ENCODE data around the gene OXCT2.

DNA sequence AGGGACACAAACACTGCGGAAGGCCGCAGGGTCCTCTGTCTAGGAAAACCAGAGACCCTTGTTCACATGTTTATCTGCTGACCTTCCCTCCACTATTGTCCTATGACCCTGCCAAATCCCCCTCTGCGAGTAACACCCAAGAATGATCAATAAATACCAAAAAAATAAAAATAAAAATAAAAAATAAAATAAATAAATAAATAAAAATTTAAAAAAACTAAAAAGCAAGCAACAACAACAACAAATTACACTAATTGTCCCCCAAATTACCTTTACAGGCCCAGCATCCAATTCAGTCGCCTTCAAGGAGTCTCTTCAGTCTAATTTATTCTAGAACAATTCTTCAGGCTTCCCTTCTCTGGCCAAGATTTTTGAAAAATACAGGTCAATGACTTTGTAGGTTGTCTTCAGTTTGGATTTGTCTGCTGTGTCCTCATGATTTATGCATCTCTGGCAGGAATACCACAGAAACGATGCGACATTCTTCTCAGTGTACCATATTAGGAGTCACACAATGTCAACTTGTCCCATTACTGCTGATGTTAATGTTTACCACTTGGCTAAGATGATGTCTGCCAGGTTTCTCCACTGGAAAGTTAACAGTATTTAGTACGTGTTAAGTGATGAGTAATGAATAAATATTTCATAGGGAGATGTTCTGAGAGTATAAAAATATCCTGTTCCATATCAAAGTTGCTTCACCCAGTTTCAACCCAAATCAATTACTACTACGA lies 37.8 kb upstream of the OXCT2 start:
- no peak for TF ChIP-seq CTCF (optimal IDR thresholded peaks at IDR 0.05 in 1 of 3, IDR thresholded peaks at IDR 0.05 in 1 of 3, conservative IDR thresholded peaks at IDR 0.05 in 1 of 3; ENCODE audit: extremely low read depth in 1 of 3, insufficient read depth in 2 of 3, low read length in 3 of 3)
- TF ChIP-seq EZH2 (IDR thresholded peaks at IDR 0.05; ENCODE audit: low read length) = no peak

Measured in keratinocyte (primary cell).